Left lung (tissue), 10 donors: ENCODE data around the gene COX6B2. TPM values are rescaled to one million over a fixed set of nuclear protein-coding genes. Genes with fewer than 3 reads are reported as not detected.
A peak's percentile ranks its signal among the peaks of the same experiment; 100 is the strongest.

Experiments
- ATAC-seq: fragments of 200-7000 bp; cut with Tn5 transposase; one replicate; pipeline ENCODE4 v1.9.1; 2020; ENCODE audit warnings: moderate library complexity
- DNase-seq, 4 donors: peaks; one replicate each; pipeline ENCODE4 v3.0.0-alpha.2; 2013 to 2020
- H3K27ac ChIP-seq, 2 donors: fragments of 200-600 bp; sonication (generic) in 1 of 2; one replicate each; pipeline versions ENCODE4 v1.5.0 to v1.8.0; 2020 to 2021
- H3K27me3 ChIP-seq, 2 donors: fragments of 200-600 bp; sonication (generic) in 1 of 2; one replicate each; pipeline versions ENCODE4 v1.5.0 to v1.8.0; 2020 to 2021
- H3K36me3 ChIP-seq, 2 donors: fragments of 200-600 bp; sonication (generic) in 1 of 2; one replicate each; pipeline versions ENCODE4 v1.5.0 to v1.8.0; 2020 to 2021
- H3K4me1 ChIP-seq, 2 donors: fragments of 200-600 bp; one replicate each; pipeline ENCODE4 v1.8.0; 2021
- H3K4me3 ChIP-seq, 2 donors: fragments of 200-600 bp; sonication (generic) in 1 of 2; one replicate each; pipeline versions ENCODE4 v1.5.0 to v1.8.0; 2020 to 2021; ENCODE audit warnings: mild to moderate bottlenecking in 1 of 2
- H3K9me3 ChIP-seq, 2 donors: fragments of 200-600 bp; sonication (generic) in 1 of 2; one replicate each; pipeline versions ENCODE4 v1.5.0 to v1.8.0; 2020 to 2021
- intact Hi-C, 2 donors: fragments of 100-400 bp; cut with DNase I; formaldehyde crosslinking; loops; one replicate each; pipeline versions ENCODE4 v1.11.2 to v1.14.2; 2022
- polyA plus RNA-seq, 6 donors: library from polyadenylated mRNA; unstranded; fragments of 120-200 nt; gene quantifications; one replicate each; pipeline ENCODE4 v1.2.1, GENCODE V29; 2013; ENCODE audit not compliant: insufficient read length in 6 of 6
- total RNA-seq, 2 donors: library from RNA; stranded (reverse); fragmentation: NEBNext Ultra II Directional; extraction: Animal tissue kit (Norgen Biotek cat#: 25700); gene quantifications; one replicate each; pipeline ENCODE4 v1.2.1, GENCODE V29; 2021
- TF ChIP-seq, protein P1 (sequence below), 2 donors: fragments of 200-600 bp; sonication (generic) in 1 of 2; IDR thresholded peaks; one replicate each; pipeline versions ENCODE4 v1.5.0 to v1.8.0; 2021; ENCODE audit warnings: antibody characterized with exemption in 2 of 2
- donor health status: DM: no; HTN: yes; CAD: no.
- donor health status: DM: no; HTN: no; CAD: no.

The COX6B2 gene
- total and polyA plus RNA-seq, 8 donors, result 0.20 to 0.75 (median 0.50) TPM; not detected in 1

DNA sequence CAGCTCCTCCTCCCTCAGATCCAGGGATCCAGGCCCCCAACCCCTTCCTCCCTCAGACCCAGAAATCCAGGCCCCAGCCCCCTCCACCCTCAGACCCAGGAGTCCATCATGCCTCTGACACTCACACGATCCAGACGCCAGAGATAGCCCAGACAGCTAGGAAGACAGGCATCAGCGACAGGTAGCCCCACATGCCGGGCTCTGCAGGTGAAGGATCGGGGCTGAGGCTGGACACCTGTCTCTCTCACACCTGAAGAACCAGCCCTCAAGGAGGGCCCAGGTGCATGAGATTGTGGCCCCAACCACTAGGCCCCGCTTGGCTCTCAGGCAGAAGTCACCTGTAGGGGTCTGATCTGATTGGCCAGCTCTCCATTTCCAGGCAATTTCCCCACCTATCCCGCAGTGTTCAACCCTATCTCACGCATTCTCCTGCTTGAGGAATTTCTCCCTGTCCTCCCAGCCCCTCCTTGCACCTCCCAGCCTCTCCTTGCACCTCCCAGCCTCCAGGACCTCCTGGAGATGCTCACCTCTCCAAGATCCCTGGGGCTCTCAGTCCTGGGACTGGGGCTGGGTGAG, 33.6 kb downstream of the COX6B2 start:
- H3K27ac ChIP-seq, result no peak overlapping the region
- intact Hi-C loops, result no loop called here
- H3K36me3 ChIP-seq, result peaks cover 0 to 21% of the 10 kb centered on the region in 2 donors
- H3K9me3 ChIP-seq, result no peaks in the 10 kb centered on the region
- peak overlapping the region in 1 of 2 donors; percentile 33 for H3K4me3 ChIP-seq
- peaks cover 0 to 23% of the 10 kb centered on the region in 2 donors for H3K27me3 ChIP-seq
- DNase-seq, result no peak
- peaks cover 0 to 18% of the 10 kb centered on the region in 2 donors for H3K4me1 ChIP-seq
- ATAC-seq, result no peak
- TF ChIP-seq, protein P1, sequence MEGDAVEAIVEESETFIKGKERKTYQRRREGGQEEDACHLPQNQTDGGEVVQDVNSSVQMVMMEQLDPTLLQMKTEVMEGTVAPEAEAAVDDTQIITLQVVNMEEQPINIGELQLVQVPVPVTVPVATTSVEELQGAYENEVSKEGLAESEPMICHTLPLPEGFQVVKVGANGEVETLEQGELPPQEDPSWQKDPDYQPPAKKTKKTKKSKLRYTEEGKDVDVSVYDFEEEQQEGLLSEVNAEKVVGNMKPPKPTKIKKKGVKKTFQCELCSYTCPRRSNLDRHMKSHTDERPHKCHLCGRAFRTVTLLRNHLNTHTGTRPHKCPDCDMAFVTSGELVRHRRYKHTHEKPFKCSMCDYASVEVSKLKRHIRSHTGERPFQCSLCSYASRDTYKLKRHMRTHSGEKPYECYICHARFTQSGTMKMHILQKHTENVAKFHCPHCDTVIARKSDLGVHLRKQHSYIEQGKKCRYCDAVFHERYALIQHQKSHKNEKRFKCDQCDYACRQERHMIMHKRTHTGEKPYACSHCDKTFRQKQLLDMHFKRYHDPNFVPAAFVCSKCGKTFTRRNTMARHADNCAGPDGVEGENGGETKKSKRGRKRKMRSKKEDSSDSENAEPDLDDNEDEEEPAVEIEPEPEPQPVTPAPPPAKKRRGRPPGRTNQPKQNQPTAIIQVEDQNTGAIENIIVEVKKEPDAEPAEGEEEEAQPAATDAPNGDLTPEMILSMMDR (IDR thresholded peaks at IDR 0.05), result no peak

DNA sequence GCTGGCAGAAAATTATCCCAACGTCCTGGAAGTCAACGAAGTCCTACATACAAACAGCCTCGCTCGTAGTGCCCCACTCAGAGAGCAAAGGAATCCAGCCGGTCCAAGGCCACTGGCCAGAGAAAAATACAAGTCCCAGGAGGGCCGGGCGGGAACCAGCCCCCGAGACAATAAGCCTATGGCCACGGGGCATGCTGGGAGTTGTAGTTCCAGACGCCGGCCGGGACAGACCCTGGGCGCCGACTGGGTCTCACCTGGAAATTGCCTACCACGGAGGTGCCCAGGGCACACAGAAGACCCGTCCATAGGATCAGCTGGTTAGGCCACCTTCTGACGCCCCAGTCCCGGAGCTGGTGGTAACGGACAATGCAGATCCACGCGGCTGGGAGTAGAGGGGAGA, 34.7 kb downstream of the COX6B2 start:
- no peak overlapping the region for H3K27ac ChIP-seq
- peaks cover 0 to 23% of the 10 kb centered on the region in 2 donors for H3K36me3 ChIP-seq
- H3K27me3 ChIP-seq, result peaks cover 0 to 23% of the 10 kb centered on the region in 2 donors
- DNase-seq, result peak in 1 of 4 donors; percentile 51
- ATAC-seq, result peak; percentile 87
- intact Hi-C loops, result no loop called here
- H3K4me3 ChIP-seq, result no peak overlapping the region
- peaks cover 0 to 10% of the 10 kb centered on the region in 2 donors for H3K4me1 ChIP-seq
- H3K9me3 ChIP-seq, result no peaks in the 10 kb centered on the region
- TF ChIP-seq, protein P1 (IDR thresholded peaks at IDR 0.05), result no peak

DNA sequence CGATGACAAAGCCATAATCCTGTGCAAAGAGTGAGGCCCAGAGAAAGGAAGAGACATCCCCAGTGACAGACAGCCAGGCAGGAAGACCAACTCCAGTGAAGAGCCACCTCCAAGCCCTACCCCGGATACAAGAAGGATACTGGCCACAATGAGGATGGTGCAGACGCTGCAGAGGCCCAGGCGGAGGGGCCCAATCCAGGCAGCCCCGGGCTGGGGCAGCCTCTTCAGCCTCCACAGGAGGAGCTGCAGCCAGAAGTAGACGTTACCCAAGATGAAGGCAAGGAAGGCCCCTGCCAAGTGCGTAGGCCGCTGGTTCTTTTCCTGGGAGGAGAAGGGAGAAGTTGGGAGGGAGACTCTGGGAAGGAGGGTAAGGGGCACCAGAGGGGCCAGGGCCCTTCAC, 37.9 kb downstream of the COX6B2 start:
- H3K9me3 ChIP-seq, result no peaks in the 10 kb centered on the region
- peaks cover 0 to 11% of the 10 kb centered on the region in 2 donors for H3K27me3 ChIP-seq
- no peak overlapping the region for H3K27ac ChIP-seq
- H3K4me3 ChIP-seq, result no peak overlapping the region
- H3K4me1 ChIP-seq, result peaks cover 0 to under 1% of the 10 kb centered on the region in 2 donors
- no peak for ATAC-seq
- no peak for DNase-seq
- intact Hi-C loops, result no loop called here
- peaks cover 0 to 32% of the 10 kb centered on the region in 2 donors for H3K36me3 ChIP-seq
- TF ChIP-seq, protein P1 (IDR thresholded peaks at IDR 0.05), result no peak

DNA sequence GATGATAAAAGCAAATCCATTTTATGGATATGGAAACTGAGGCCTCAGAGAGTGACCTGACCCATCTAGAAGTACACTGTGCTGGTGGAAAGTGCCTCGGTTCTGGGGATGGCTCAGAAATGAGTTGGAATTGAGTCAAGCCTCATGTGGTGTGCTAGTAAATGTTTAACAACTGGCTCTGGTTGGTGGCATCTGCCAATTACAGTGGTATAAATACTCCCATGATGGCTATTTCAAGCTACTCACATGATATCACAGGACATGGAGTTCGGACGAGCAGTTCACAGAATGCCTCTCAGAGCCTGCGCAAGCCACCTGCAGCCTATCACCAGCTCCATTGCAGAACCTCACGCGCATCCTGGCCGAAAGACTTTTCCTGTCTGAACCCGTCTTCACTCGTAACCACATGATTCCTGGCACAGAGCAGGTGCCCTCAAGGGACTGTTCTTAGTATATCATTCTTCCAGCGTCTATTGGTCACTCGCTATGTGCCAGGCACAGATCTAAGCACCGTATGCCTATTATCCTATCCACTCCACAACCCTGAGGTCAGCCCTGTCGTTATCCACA, 38.5 kb downstream of the COX6B2 start:
- intact Hi-C loops, result no loop called here
- ATAC-seq, result no peak

DNA sequence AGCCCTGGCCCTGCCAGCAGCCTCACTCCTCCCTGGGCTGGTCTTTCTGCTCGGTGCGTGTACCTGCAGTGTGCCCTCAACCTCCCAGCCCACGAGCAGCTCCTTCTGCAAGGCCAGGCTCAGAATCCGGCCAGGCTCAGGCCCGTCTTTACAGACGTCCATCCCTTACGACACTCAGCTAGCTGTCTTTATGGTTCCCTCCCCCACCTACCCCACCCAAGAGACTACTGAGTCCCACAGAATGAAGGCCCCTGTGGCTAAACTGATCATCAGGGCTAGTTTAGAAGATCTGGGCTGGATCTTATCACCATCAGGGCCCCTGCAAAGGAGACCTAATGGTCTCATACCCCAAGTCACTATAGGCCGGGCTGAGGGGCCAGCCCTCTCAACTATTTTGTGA, 40.1 kb downstream of the COX6B2 start:
- no peak overlapping the region for H3K27ac ChIP-seq
- TF ChIP-seq, protein P1 (IDR thresholded peaks at IDR 0.05), result no peak
- no peak for DNase-seq

More for the DNA sequence above, 38.5 kb downstream of the COX6B2 start:
- Histone ChIP-seq H3K9me3 (no peaks in the 10 kb centered on the region), H3K4me3 (no peak overlapping the region), H3K27me3 (peaks cover 0 to 11% of the 10 kb centered on the region in 2 donors), H3K36me3 (peaks cover 0 to 32% of the 10 kb centered on the region in 2 donors), H3K27ac (no peak overlapping the region), H3K4me1 (no peaks in the 10 kb centered on the region)
- TF ChIP-seq, protein P1 (IDR thresholded peaks at IDR 0.05), result no peak
- no peak for DNase-seq

More for the DNA sequence above, 40.1 kb downstream of the COX6B2 start:
- no peak for ATAC-seq
- peaks cover 0 to under 1% of the 10 kb centered on the region in 2 donors for H3K27me3 ChIP-seq
- intact Hi-C loops, result no loop called here
- H3K4me3 ChIP-seq, result no peak overlapping the region
- no peaks in the 10 kb centered on the region for H3K9me3 ChIP-seq
- H3K4me1 ChIP-seq, result no peaks in the 10 kb centered on the region
- H3K36me3 ChIP-seq, result peaks cover 0 to 22% of the 10 kb centered on the region in 2 donors
